HG03097 (cell line): ENCODE results near the gene RPS6KA2.
"Not testable (repeated sequence)": the region's sequence is repeated elsewhere in the genome, so short reads cannot be mapped to it uniquely, and the experiment has no call there.

Source experiments
- ATAC-seq: cut with Tn5 transposase; IDR thresholded peaks from one replicate; pipeline ENCODE4 v1.9.1; 2021; ENCODE audit not compliant: unreplicated experiment, low FRiP score

The RPS6KA2 gene

GRCh38 chr6:166636191-166636933 is 9.3 kb upstream of the RPS6KA2 start:
- ATAC-seq = no peak

- no peak for ATAC-seq
These were observed 8.2 kb upstream of the RPS6KA2 start for GRCh38 chr6:166635013-166635970.

- ATAC-seq = not testable (repeated sequence)
These were observed 7.5 kb upstream of the RPS6KA2 start for GRCh38 chr6:166634581-166634980.

GRCh38 chr6:166633732-166634535 is 6.9 kb upstream of the RPS6KA2 start:
- ATAC-seq = no peak

- no peak for ATAC-seq
These were observed 5.7 kb upstream of the RPS6KA2 start for GRCh38 chr6:166632731-166633130.

- no peak for ATAC-seq
These were observed 3.4 kb upstream of the RPS6KA2 start for GRCh38 chr6:166630462-166630861.

- no peak for ATAC-seq
These were observed 2.6 kb upstream of the RPS6KA2 start for GRCh38 chr6:166629628-166630027.

- ATAC-seq = peak; percentile 26
These were observed 1.1 kb upstream of the RPS6KA2 start for GRCh38 chr6:166627875-166628801.

GRCh38 chr6:166626177-166627032 is 646 bp downstream of the RPS6KA2 start:
- ATAC-seq = peak; percentile 3

- no peak for ATAC-seq
These were observed 1.7 kb downstream of the RPS6KA2 start for GRCh38 chr6:166625356-166625755.

GRCh38 chr6:166624275-166624674 is 2.8 kb downstream of the RPS6KA2 start:
- ATAC-seq = no peak

- no peak for ATAC-seq
These were observed 3.7 kb downstream of the RPS6KA2 start for GRCh38 chr6:166623318-166623717.

GRCh38 chr6:166621114-166621540 is 5.9 kb downstream of the RPS6KA2 start:
- no peak for ATAC-seq

- ATAC-seq = no peak
These were observed 6.5 kb downstream of the RPS6KA2 start for GRCh38 chr6:166620478-166621113.

GRCh38 chr6:166619912-166620311 is 7.1 kb downstream of the RPS6KA2 start:
- ATAC-seq = no peak

- no peak for ATAC-seq
These were observed 7.9 kb downstream of the RPS6KA2 start for GRCh38 chr6:166618866-166619761.

- no peak for ATAC-seq
These were observed 8.8 kb downstream of the RPS6KA2 start for GRCh38 chr6:166618251-166618650.
